ENCODE measurements around the gene PTPRN2.

DNA sequence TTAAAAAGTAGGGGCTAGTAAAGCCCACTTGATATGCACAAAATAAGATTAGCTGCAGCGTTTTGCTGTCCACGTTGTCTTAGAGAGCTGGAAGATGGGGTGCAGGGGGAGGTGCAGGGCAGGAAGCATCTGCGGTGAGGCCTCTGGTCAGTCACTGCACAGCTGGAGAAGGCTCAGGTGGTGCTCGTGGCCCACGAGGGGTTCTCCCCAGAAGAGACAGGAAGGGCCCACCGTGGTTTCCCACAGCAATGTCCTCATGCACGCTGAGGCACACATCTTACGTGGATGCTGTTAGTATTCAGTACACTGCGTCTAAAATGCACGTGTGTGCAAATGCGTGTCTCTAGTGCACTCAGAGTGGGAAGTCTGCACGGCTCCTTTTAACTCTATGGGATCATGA is 582.1 kb downstream of the PTPRN2 start:
- TF ChIP-seq LEF1 (IDR thresholded peaks at IDR 0.05; ENCODE audit: borderline replicate concordance) (no peak), TARDBP (IDR thresholded peaks at IDR 0.05) (no peak), FOXK2 (IDR thresholded peaks at IDR 0.05) (no peak), FOXM1 (IDR thresholded peaks at IDR 0.05; ENCODE audit: borderline replicate concordance) (no peak), L3MBTL2 (conservative IDR thresholded peaks at IDR 0.05) (no peak), SP1 (IDR thresholded peaks at IDR 0.05) (no peak)
